Measurements from ENCODE around the gene HSPA1A.
A peak's percentile ranks its signal among the peaks of the same experiment; 100 is the strongest.
"Not testable (repeated sequence)": the region's sequence is repeated elsewhere in the genome, so short reads cannot be mapped to it uniquely, and the experiment has no call there.

HSPA1A gene

GRCh38 chr6:31813465-31813849 is 1.9 kb upstream of the HSPA1A start:
- no peak for DNase-seq

- DNase-seq = peak; percentile 80
These were observed 692 bp upstream of the HSPA1A start for GRCh38 chr6:31814677-31815024.

- DNase-seq = peak; percentile 69
These were observed 2.0 kb downstream of the HSPA1A start for GRCh38 chr6:31817133-31817928.

- DNase-seq = peak; percentile 34
These were observed 2.7 kb downstream of the HSPA1A start for GRCh38 chr6:31817929-31818511.

GRCh38 chr6:31819871-31820299 is 4.5 kb downstream of the HSPA1A start:
- DNase-seq = no peak

- not testable (repeated sequence) for DNase-seq
These were observed 5.1 kb downstream of the HSPA1A start for GRCh38 chr6:31820399-31820798.

GRCh38 chr6:31821301-31822035 is 6.1 kb downstream of the HSPA1A start:
- no peak for DNase-seq

GRCh38 chr6:31822036-31822821 is 6.9 kb downstream of the HSPA1A start:
- peak; percentile 82 for DNase-seq

- DNase-seq = not testable (repeated sequence)
These were observed 8.4 kb downstream of the HSPA1A start for GRCh38 chr6:31823592-31824196.

- no peak for DNase-seq
These were observed 10.2 kb downstream of the HSPA1A start for GRCh38 chr6:31825553-31825952.

- no peak for DNase-seq
These were observed 11.5 kb downstream of the HSPA1A start for GRCh38 chr6:31826793-31827285.

- DNase-seq = peak; percentile 94
These were observed 12.1 kb downstream of the HSPA1A start, which contains the start of gene HSPA1B for GRCh38 chr6:31827286-31828079. TSS of gene HSPA1B (plus strand) at chr6:31827738. CDS start at chr6:31827951, 213 bp downstream.

- peak; percentile 71 for DNase-seq
These were observed 14.4 kb downstream of the HSPA1A start for GRCh38 chr6:31829633-31830283.

GRCh38 chr6:31830886-31831335 is 15.6 kb downstream of the HSPA1A start:
- DNase-seq = no peak

- no peak for DNase-seq
These were observed 16.2 kb downstream of the HSPA1A start for GRCh38 chr6:31831350-31832215.

GRCh38 chr6:31834367-31835250 is 19.3 kb downstream of the HSPA1A start:
- DNase-seq = peak; percentile 87

GRCh38 chr6:31836047-31836473 is 20.7 kb downstream of the HSPA1A start:
- DNase-seq = peak; percentile 22

All from CD4-positive, alpha-beta T cell treated with Interleukin-17A for 1 hour (primary cell).